H9 (cell line): ENCODE results near the gene IL10. TPM values are rescaled to one million over a fixed set of nuclear protein-coding genes. Genes with fewer than 3 reads are reported as not detected.
A peak's percentile ranks its signal among the peaks of the same experiment; 100 is the strongest.

Experiments
- DNase-seq: peaks from one replicate; pipeline ENCODE4 v3.0.0-alpha.2; 2017
- H2AFZ ChIP-seq: one replicate; pipeline ENCODE4 v1.6.1; 2013; ENCODE audit warnings: mild to moderate bottlenecking, low read length, control low read depth, moderate library complexity
- H2AK5ac ChIP-seq: 2 replicates; pipeline ENCODE4 v1.6.1; 2013; ENCODE audit warnings: low read length, control low read depth, mixed read lengths; ENCODE audit not compliant: insufficient read length
- H2BK120ac ChIP-seq: one replicate; pipeline ENCODE4 v1.6.1; 2013; ENCODE audit warnings: low read depth, mild to moderate bottlenecking, low read length, control low read depth, inconsistent platforms; ENCODE audit not compliant: poor library complexity, severe bottlenecking
- H2BK12ac ChIP-seq: 2 replicates; pipeline ENCODE4 v1.6.1; 2013; ENCODE audit warnings: low read length, control low read depth, mixed read lengths, low read depth; ENCODE audit not compliant: insufficient read length
- H2BK15ac ChIP-seq: 2 replicates; pipeline ENCODE4 v1.6.1; 2013; ENCODE audit warnings: low read depth, low read length, control low read depth
- H2BK20ac ChIP-seq: one replicate; pipeline ENCODE4 v1.6.1; 2013; ENCODE audit warnings: low read depth, mild to moderate bottlenecking, low read length, control low read depth, inconsistent platforms; ENCODE audit not compliant: poor library complexity, severe bottlenecking
- H2BK5ac ChIP-seq: 2 replicates; pipeline ENCODE4 v1.6.1; 2013; ENCODE audit warnings: low read length, control low read depth, mixed read lengths; ENCODE audit not compliant: insufficient read length
- H3K14ac ChIP-seq: 2 replicates; pipeline ENCODE4 v1.6.1; 2013; ENCODE audit warnings: low read length, control low read depth; ENCODE audit not compliant: insufficient read depth
- H3K18ac ChIP-seq: 2 replicates; pipeline ENCODE4 v1.6.1; 2013; ENCODE audit warnings: low read depth, mild to moderate bottlenecking, mixed read lengths, low read length, control low read depth; ENCODE audit not compliant: insufficient read length
- H3K23ac ChIP-seq: 2 replicates; pipeline ENCODE4 v1.6.1; 2013; ENCODE audit warnings: low read length, control low read depth, mixed read lengths, low read depth; ENCODE audit not compliant: insufficient read length
- H3K23me2 ChIP-seq: 2 replicates; pipeline ENCODE4 v1.6.1; 2013; ENCODE audit warnings: low read depth, mild to moderate bottlenecking, mixed read lengths, low read length, control low read depth; ENCODE audit not compliant: insufficient read length, poor library complexity, severe bottlenecking
- H3K27ac ChIP-seq: 2 replicates; pipeline ENCODE4 v1.5.1; 2013; ENCODE audit warnings: low read length, control low read depth, mixed read lengths, low read depth; ENCODE audit not compliant: insufficient read length
- H3K27me3 ChIP-seq: 2 replicates; pipeline ENCODE4 v1.6.1; 2013; ENCODE audit warnings: low read length, control low read depth, inconsistent platforms; ENCODE audit not compliant: insufficient read depth
- H3K4ac ChIP-seq: 2 replicates; pipeline ENCODE4 v1.6.1; 2013; ENCODE audit warnings: low read depth, mild to moderate bottlenecking, control low read depth, inconsistent platforms, low read length, moderate library complexity
- H3K4me1 ChIP-seq: 2 replicates; pipeline ENCODE4 v1.6.1; 2013; ENCODE audit warnings: low read length, control low read depth, inconsistent platforms; ENCODE audit not compliant: insufficient read depth
- H3K4me2 ChIP-seq: 2 replicates; pipeline ENCODE4 v1.6.1; 2013; ENCODE audit warnings: low read length, control low read depth, mixed read lengths; ENCODE audit not compliant: insufficient read length, insufficient read depth
- H3K56ac ChIP-seq: 2 replicates; pipeline ENCODE4 v1.6.1; 2013; ENCODE audit warnings: low read depth, mild to moderate bottlenecking, mixed read lengths, low read length, control low read depth; ENCODE audit not compliant: insufficient read length
- H3K79me1 ChIP-seq: 2 replicates; pipeline ENCODE4 v1.6.1; 2013; ENCODE audit warnings: low read depth, mild to moderate bottlenecking, moderate library complexity, low read length, control low read depth, inconsistent platforms; ENCODE audit not compliant: insufficient read depth, poor library complexity, severe bottlenecking
- H3K79me2 ChIP-seq: 2 replicates; pipeline ENCODE4 v1.6.1; 2013; ENCODE audit warnings: low read length, control low read depth, inconsistent platforms; ENCODE audit not compliant: insufficient read depth
- H3K9ac ChIP-seq: 2 replicates; pipeline ENCODE4 v1.6.1; 2013; ENCODE audit warnings: low read length, control low read depth, mixed read lengths; ENCODE audit not compliant: insufficient read length; ENCODE audit errors: extremely low read depth
- H3K9me3 ChIP-seq: one replicate; pipeline ENCODE4 v1.6.1; 2013; ENCODE audit warnings: low read depth, low read length, inconsistent platforms; ENCODE audit not compliant: control insufficient read depth
- H3T11ph ChIP-seq: one replicate; pipeline ENCODE4 v1.6.1; 2013; ENCODE audit warnings: mild to moderate bottlenecking, low read length, control low read depth, inconsistent platforms
- H4K20me1 ChIP-seq: one replicate; pipeline ENCODE4 v1.6.1; 2013; ENCODE audit not compliant: control insufficient read depth, insufficient read length, insufficient read depth
- H4K5ac ChIP-seq: 2 replicates; pipeline ENCODE4 v1.6.1; 2013; ENCODE audit warnings: low read depth, mild to moderate bottlenecking, mixed read lengths, low read length, control low read depth; ENCODE audit not compliant: insufficient read length
- H4K8ac ChIP-seq: replicated peaks from 2 replicates; pipeline ENCODE4 v1.6.1; 2013; ENCODE audit warnings: low read length, control low read depth, mixed read lengths, low read depth; ENCODE audit not compliant: insufficient read length
- H4K91ac ChIP-seq: 2 replicates; pipeline ENCODE4 v1.6.1; 2013; ENCODE audit warnings: low read depth, mild to moderate bottlenecking, moderate library complexity, mixed read lengths, low read length, control low read depth; ENCODE audit not compliant: insufficient read length
- H3K27ac Mint-ChIP-seq, 3 experiments: 2 replicates in 2 of 3; 3 replicates in 1 of 3; pipeline ENCODE4 v1.8.0; 2020 to 2021; ENCODE audit warnings: mixed read lengths in 3 of 3, mild to moderate bottlenecking in 1 of 3, moderate library complexity in 1 of 3
- H3K27me3 Mint-ChIP-seq: 2 replicates; pipeline ENCODE4 v1.8.0; 2021; ENCODE audit warnings: low read depth, mild to moderate bottlenecking, moderate library complexity, mixed read lengths
- H3K36me3 Mint-ChIP-seq, 3 experiments: 2 replicates in 2 of 3; 3 replicates in 1 of 3; pipeline ENCODE4 v1.8.0; 2020 to 2021; ENCODE audit warnings: low read depth in 3 of 3, mixed read lengths in 3 of 3; ENCODE audit not compliant: insufficient read depth in 1 of 3
- H3K4me1 Mint-ChIP-seq, 2 experiments: 2 replicates each; pipeline ENCODE4 v1.8.0; 2020; ENCODE audit warnings: mixed read lengths in 2 of 2
- H3K4me3 Mint-ChIP-seq, 2 experiments: 2 replicates in 1 of 2; 3 replicates in 1 of 2; pipeline ENCODE4 v1.8.0; 2020 to 2021; ENCODE audit warnings: mild to moderate bottlenecking in 2 of 2, mixed read lengths in 2 of 2, moderate library complexity in 1 of 2
- H3K9me3 Mint-ChIP-seq, 2 experiments: 2 replicates in 1 of 2; 3 replicates in 1 of 2; pipeline ENCODE4 v1.8.0; 2020; ENCODE audit warnings: mild to moderate bottlenecking in 2 of 2, mixed read lengths in 2 of 2, moderate library complexity in 1 of 2
- CTCF ChIP-seq: fragments of 200-600 bp; sonication (generic); conservative IDR thresholded peaks from 3 replicates; pipeline ENCODE4 v1.8.0; 2021; ENCODE audit warnings: antibody characterized with exemption, mild to moderate bottlenecking
- WGBS: extraction: QIAGEN DNeasy Blood & Tissue Kit; methylation state at CpG from one replicate; pipeline ENCODE4 v1.1.7; 2013; ENCODE audit warnings: missing lambda C conversion rate, low lambda C conversion rate, mixed read lengths; ENCODE audit not compliant: insufficient read length; ENCODE audit errors: extremely low coverage; 5-methylcytosine and 5-hydroxymethylcytosine counted together
- total RNA-seq: library from RNA; stranded (reverse); gene quantifications from 2 replicates; pipeline ENCODE4 v1.2.1, GENCODE V29; 2021

IL10 gene
- total RNA-seq, 1 experiment from 2014 or later, result not detected

GRCh38 chr1:206729050-206729449 lies 43.2 kb downstream of the IL10 start:
- H2AK5ac ChIP-seq, result no peak overlapping the region
- TF ChIP-seq CTCF, result no peak
- H2AFZ ChIP-seq, result no peak overlapping the region
- no peak overlapping the region for H4K91ac ChIP-seq
- no peaks in the 10 kb centered on the region for H3K9me3 Mint-ChIP-seq
- peak overlapping the region in 1 of 3 experiments; percentile 83; a peak in 1 of 7 replicates for H3K27ac Mint-ChIP-seq
- H2BK5ac ChIP-seq, result no peak overlapping the region
- no peak overlapping the region for H3K27ac ChIP-seq
- no peak overlapping the region for H3K23ac ChIP-seq
- H3K36me3 Mint-ChIP-seq, result peaks cover 4 to 35% (median 34%) of the 10 kb centered on the region in 3 experiments; a peak in 6 of 7 replicates
- no peak overlapping the region for H2BK20ac ChIP-seq
- H3K79me2 ChIP-seq, result no peaks in the 10 kb centered on the region
- no peaks in the 10 kb centered on the region; the same call in 1 of the 2 replicates for H3K4me1 ChIP-seq
- no peak overlapping the region for H3T11ph ChIP-seq
- H4K20me1 ChIP-seq, result no peaks in the 10 kb centered on the region
- H3K27me3 Mint-ChIP-seq, result no peaks in the 10 kb centered on the region; the same call in 1 of the 2 replicates
- no peak overlapping the region for H3K4ac ChIP-seq
- H3K23me2 ChIP-seq, result no peaks in the 10 kb centered on the region
- no peak overlapping the region for H3K14ac ChIP-seq
- H3K9ac ChIP-seq, result no peak overlapping the region
- H3K4me2 ChIP-seq, result no peak overlapping the region
- H3K9me3 ChIP-seq, result no peaks in the 10 kb centered on the region
- no peak overlapping the region for H2BK120ac ChIP-seq
- H3K18ac ChIP-seq, result no peak overlapping the region
- no peaks in the 10 kb centered on the region for H3K79me1 ChIP-seq
- WGBS, result no CpG with 5 or more reads among the region's 6 CpGs
- no peak overlapping the region for H4K8ac ChIP-seq
- H4K5ac ChIP-seq, result no peak overlapping the region
- DNase-seq, result no peak
- H3K4me1 Mint-ChIP-seq, result peaks cover 14 to 19% of the 10 kb centered on the region in 2 experiments
- H3K56ac ChIP-seq, result no peak overlapping the region
- H3K27me3 ChIP-seq, result no peaks in the 10 kb centered on the region
- no peak overlapping the region for H2BK12ac ChIP-seq
- no peak overlapping the region for H2BK15ac ChIP-seq
- no peak overlapping the region for H3K4me3 Mint-ChIP-seq
